ENCODE measurements around the gene ADAMTS3. TPM values are rescaled to one million over a fixed set of nuclear protein-coding genes. Genes with fewer than 3 reads are reported as not detected.
A peak's percentile ranks its signal among the peaks of the same experiment; 100 is the strongest.

The ADAMTS3 gene
- total and polyA plus RNA-seq, 8 donors, result 3.0 to 8.9 (median 7.4) TPM

DNA sequence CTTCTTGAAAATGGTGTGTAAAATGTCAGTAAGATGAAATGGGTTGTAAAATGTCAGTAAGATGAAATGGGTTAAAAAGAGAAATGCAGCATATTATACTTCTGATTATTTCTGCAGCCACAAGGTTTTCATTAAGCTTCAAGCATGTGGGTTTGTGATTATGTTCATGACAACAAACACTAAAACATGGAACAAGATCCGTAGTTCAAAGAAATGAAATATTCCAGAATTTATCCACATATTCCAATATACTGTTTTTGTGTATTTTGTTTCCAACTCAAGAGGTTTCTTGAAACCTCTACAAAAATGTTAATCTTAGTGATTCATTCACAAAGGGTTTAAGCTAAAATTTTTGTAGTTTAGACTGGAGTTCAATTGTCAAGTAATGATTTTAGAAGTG, 84.0 kb downstream of the ADAMTS3 start:
- H3K4me3 ChIP-seq, result no peak overlapping the region
- H3K27ac ChIP-seq, result no peak overlapping the region
- ATAC-seq (no peak), DNase-seq (no peak)
- TF ChIP-seq, protein P1, sequence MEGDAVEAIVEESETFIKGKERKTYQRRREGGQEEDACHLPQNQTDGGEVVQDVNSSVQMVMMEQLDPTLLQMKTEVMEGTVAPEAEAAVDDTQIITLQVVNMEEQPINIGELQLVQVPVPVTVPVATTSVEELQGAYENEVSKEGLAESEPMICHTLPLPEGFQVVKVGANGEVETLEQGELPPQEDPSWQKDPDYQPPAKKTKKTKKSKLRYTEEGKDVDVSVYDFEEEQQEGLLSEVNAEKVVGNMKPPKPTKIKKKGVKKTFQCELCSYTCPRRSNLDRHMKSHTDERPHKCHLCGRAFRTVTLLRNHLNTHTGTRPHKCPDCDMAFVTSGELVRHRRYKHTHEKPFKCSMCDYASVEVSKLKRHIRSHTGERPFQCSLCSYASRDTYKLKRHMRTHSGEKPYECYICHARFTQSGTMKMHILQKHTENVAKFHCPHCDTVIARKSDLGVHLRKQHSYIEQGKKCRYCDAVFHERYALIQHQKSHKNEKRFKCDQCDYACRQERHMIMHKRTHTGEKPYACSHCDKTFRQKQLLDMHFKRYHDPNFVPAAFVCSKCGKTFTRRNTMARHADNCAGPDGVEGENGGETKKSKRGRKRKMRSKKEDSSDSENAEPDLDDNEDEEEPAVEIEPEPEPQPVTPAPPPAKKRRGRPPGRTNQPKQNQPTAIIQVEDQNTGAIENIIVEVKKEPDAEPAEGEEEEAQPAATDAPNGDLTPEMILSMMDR (IDR thresholded peaks at IDR 0.05), result no peak
- intact Hi-C loops (cut with DNase I), result no loop called here
- no peaks in the 10 kb centered on the region for H3K9me3 ChIP-seq
- H3K27me3 ChIP-seq, result no peaks in the 10 kb centered on the region
- H3K36me3 ChIP-seq, result no peaks in the 10 kb centered on the region
- no peaks in the 10 kb centered on the region for H3K4me1 ChIP-seq

GRCh38 chr4:72473434-72473900, 95.6 kb downstream of the ADAMTS3 start:
- ATAC-seq (no peak), DNase-seq (no peak)
- Histone ChIP-seq H3K27ac (no peak overlapping the region), H3K4me3 (no peak overlapping the region), H3K4me1 (no peaks in the 10 kb centered on the region), H3K27me3 (no peaks in the 10 kb centered on the region), H3K36me3 (no peaks in the 10 kb centered on the region), H3K9me3 (no peaks in the 10 kb centered on the region)
- TF ChIP-seq, protein P1 (IDR thresholded peaks at IDR 0.05), result no peak
- intact Hi-C loops (cut with DNase I), result no loop called here

GRCh38 chr4:72471816-72472215, 97.2 kb downstream of the ADAMTS3 start:
- Histone ChIP-seq H3K4me1 (no peaks in the 10 kb centered on the region), H3K36me3 (no peaks in the 10 kb centered on the region), H3K27me3 (no peaks in the 10 kb centered on the region), H3K27ac (no peak overlapping the region), H3K9me3 (no peaks in the 10 kb centered on the region), H3K4me3 (no peak overlapping the region)
- TF ChIP-seq, protein P1 (IDR thresholded peaks at IDR 0.05), result no peak
- intact Hi-C loops (cut with DNase I), result no loop called here
- ATAC-seq, result no peak
- DNase-seq, result no peak

- H3K4me1 ChIP-seq, result no peaks in the 10 kb centered on the region
- H3K36me3 ChIP-seq, result no peaks in the 10 kb centered on the region
- no peak overlapping the region for H3K4me3 ChIP-seq
- DNase-seq (peak in 1 of 4 donors; percentile 5), ATAC-seq (no peak)
- H3K27ac ChIP-seq, result no peak overlapping the region
- H3K27me3 ChIP-seq, result no peaks in the 10 kb centered on the region
- intact Hi-C loops (cut with DNase I), result loop anchor here in 1 of 2 donors (10.0 kb wide), 1 partner anchor 144 kb away; no protein-coding TSS in a partner anchor
- H3K9me3 ChIP-seq, result no peaks in the 10 kb centered on the region
- TF ChIP-seq, protein P1 (IDR thresholded peaks at IDR 0.05), result peak; percentile 3 to 49
These were observed 100.0 kb downstream of the ADAMTS3 start for GRCh38 chr4:72468904-72469502.

DNA sequence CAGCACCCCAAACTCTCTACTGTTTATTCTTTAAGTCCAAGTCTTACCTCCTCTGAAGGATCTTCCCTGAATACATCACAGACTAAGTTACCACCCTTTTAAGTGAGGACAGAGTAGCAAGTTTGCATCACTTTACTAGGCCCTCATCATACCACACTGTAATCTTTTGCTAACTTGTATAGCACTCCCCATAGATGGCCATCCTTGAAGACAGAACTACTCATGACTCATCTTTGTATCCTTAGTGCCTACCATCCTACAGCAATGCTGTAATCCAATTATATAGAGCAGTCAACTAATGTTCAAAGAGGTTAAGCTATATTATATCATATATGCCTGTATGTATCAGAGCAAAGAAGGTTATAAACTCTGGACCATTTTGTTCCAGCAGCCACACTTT, 101.4 kb downstream of the ADAMTS3 start:
- DNase-seq (no peak), ATAC-seq (no peak)
- H3K9me3 ChIP-seq, result no peaks in the 10 kb centered on the region
- H3K36me3 ChIP-seq, result no peaks in the 10 kb centered on the region
- no peak overlapping the region for H3K27ac ChIP-seq
- no peaks in the 10 kb centered on the region for H3K4me1 ChIP-seq
- intact Hi-C loops (cut with DNase I), result loop anchor here in 1 of 2 donors (10.0 kb wide), 1 partner anchor 143 kb away; no protein-coding TSS in a partner anchor
- H3K27me3 ChIP-seq, result no peaks in the 10 kb centered on the region
- TF ChIP-seq, protein P1 (IDR thresholded peaks at IDR 0.05), result no peak
- H3K4me3 ChIP-seq, result no peak overlapping the region
